Choroid plexus epithelial cell (primary cell): ENCODE results near the gene FHL1.
A peak's percentile ranks its signal among the peaks of the same experiment; 100 is the strongest.

Experiments used
- DNase-seq: peaks from one replicate; pipeline ENCODE4 v3.0.0-alpha.2; 2010; ENCODE audit warnings: low read depth
- H3K4me3 ChIP-seq: 2 replicates; pipeline ENCODE4 v1.5.1; 2011; ENCODE audit warnings: low read depth, mild to moderate bottlenecking, control low read depth, low read length, moderate library complexity
- CTCF ChIP-seq: conservative IDR thresholded peaks from 2 replicates; pipeline ENCODE4 v1.5.1; 2011; ENCODE audit warnings: low read depth, mild to moderate bottlenecking, control low read depth, inconsistent platforms, low read length, moderate library complexity

The FHL1 gene

GRCh38 chrX:136192839-136193414 lies 45.6 kb downstream of the FHL1 start:
- no peak for TF ChIP-seq CTCF
- peak; percentile 63 for DNase-seq
- H3K4me3 ChIP-seq = no peak overlapping the region

GRCh38 chrX:136193771-136194170 lies 46.4 kb downstream of the FHL1 start:
- H3K4me3 ChIP-seq = no peak overlapping the region
- no peak for DNase-seq
- TF ChIP-seq CTCF = no peak

GRCh38 chrX:136194536-136194935 lies 47.2 kb downstream of the FHL1 start:
- no peak for DNase-seq
- H3K4me3 ChIP-seq = no peak overlapping the region
- TF ChIP-seq CTCF = no peak

GRCh38 chrX:136195247-136195646 lies 47.9 kb downstream of the FHL1 start:
- no peak for TF ChIP-seq CTCF
- no peak for DNase-seq
- no peak overlapping the region for H3K4me3 ChIP-seq

GRCh38 chrX:136196691-136197155 lies 49.4 kb downstream of the FHL1 start:
- DNase-seq = no peak
- no peak for TF ChIP-seq CTCF
- no peak overlapping the region for H3K4me3 ChIP-seq

GRCh38 chrX:136198010-136198409 lies 50.7 kb downstream of the FHL1 start:
- no peak for TF ChIP-seq CTCF
- no peak overlapping the region for H3K4me3 ChIP-seq
- DNase-seq = no peak

GRCh38 chrX:136198678-136199243 lies 51.4 kb downstream of the FHL1 start:
- no peak for TF ChIP-seq CTCF
- DNase-seq = no peak
- no peak overlapping the region for H3K4me3 ChIP-seq
